Karpas-422 (cell line): ENCODE measurements around the gene DMD. TPM values are rescaled to one million over a fixed set of nuclear protein-coding genes. Genes with fewer than 3 reads are reported as not detected.

ENCODE experiments used
- DNase-seq: peaks from one replicate; pipeline ENCODE4 v3.0.0-alpha.2; 2015
- H2AFZ ChIP-seq: fragments of 200-600 bp; sonication (generic); 2 replicates; pipeline ENCODE4 v1.6.1; 2014; ENCODE audit warnings: antibody characterized with exemption, low read length, mixed read lengths
- H3K27ac ChIP-seq: fragments of 200-600 bp; sonication (generic); 2 replicates; pipeline ENCODE4 v1.5.1; 2014; ENCODE audit warnings: mild to moderate bottlenecking, low read length, moderate library complexity
- H3K27me3 ChIP-seq: fragments of 200-600 bp; sonication (generic); 2 replicates; pipeline ENCODE4 v1.6.1; 2014; ENCODE audit warnings: low read length, mixed read lengths
- H3K36me3 ChIP-seq: fragments of 200-600 bp; sonication (generic); 2 replicates; pipeline ENCODE4 v1.6.1; 2014; ENCODE audit warnings: low read length, mixed read lengths; ENCODE audit not compliant: insufficient read depth
- H3K4me1 ChIP-seq: fragments of 200-600 bp; sonication (generic); 2 replicates; pipeline ENCODE4 v1.6.1; 2014; ENCODE audit warnings: mild to moderate bottlenecking, low read length, mixed read lengths
- H3K4me2 ChIP-seq: fragments of 200-600 bp; sonication (generic); 2 replicates; pipeline ENCODE4 v1.6.1; 2014; ENCODE audit warnings: low read length, low read depth, mild to moderate bottlenecking; ENCODE audit not compliant: poor library complexity, severe bottlenecking
- H3K4me3 ChIP-seq: fragments of 200-600 bp; sonication (generic); 2 replicates; pipeline ENCODE4 v1.5.1; 2014; ENCODE audit warnings: mild to moderate bottlenecking, antibody characterized with exemption, low read length, mixed read lengths
- H3K79me2 ChIP-seq: fragments of 200-600 bp; sonication (generic); 2 replicates; pipeline ENCODE4 v1.6.1; 2014; ENCODE audit warnings: mild to moderate bottlenecking, low read length, mixed read lengths
- H3K9ac ChIP-seq: fragments of 200-600 bp; sonication (generic); 2 replicates; pipeline ENCODE4 v1.6.0; 2014; ENCODE audit warnings: low read length
- H3K9me2 ChIP-seq: fragments of 200-600 bp; sonication (generic), shearing (Covaris generic); replicated peaks from 2 replicates; pipeline ENCODE4 v1.6.0; 2014; ENCODE audit warnings: mild to moderate bottlenecking, low read length, moderate library complexity; ENCODE audit not compliant: insufficient read depth
- H3K9me3 ChIP-seq: fragments of 300-700, 200-600 bp; sonication (generic); 2 replicates; pipeline ENCODE4 v1.6.1; 2014; ENCODE audit warnings: low read length, mixed read lengths
- H4K20me1 ChIP-seq: fragments of 200-600 bp; sonication (generic); 2 replicates; pipeline ENCODE4 v1.6.1; 2014; ENCODE audit warnings: mild to moderate bottlenecking, antibody characterized with exemption, low read length, low read depth; ENCODE audit not compliant: insufficient read depth
- total RNA-seq: library from RNA; depleted of rRNA; stranded (reverse); fragments of >200 nt; shearing (Covaris generic); gene quantifications from 2 replicates; pipeline ENCODE4 v1.2.3, GENCODE V29; 2014; ENCODE audit warnings: low replicate concordance

Gene DMD
- total RNA-seq, 1 experiment from 2014 or later = not detected

- H3K27me3 ChIP-seq = no peaks in the 10 kb centered on the region
These were observed 277.8 kb downstream of the DMD start for GRCh38 chrX:32933548-32933947.

GRCh38 chrX:32929040-32929439 is 282.3 kb downstream of the DMD start:
- no peak overlapping the region for H3K4me2 ChIP-seq
- H4K20me1 ChIP-seq = no peaks in the 10 kb centered on the region
- H3K9me3 ChIP-seq = no peaks in the 10 kb centered on the region
- no peak overlapping the region for H3K4me3 ChIP-seq
- no peak overlapping the region for H3K27ac ChIP-seq
- H3K79me2 ChIP-seq = no peaks in the 10 kb centered on the region
- no peak for DNase-seq
- no peaks in the 10 kb centered on the region for H3K9me2 ChIP-seq
- no peaks in the 10 kb centered on the region for H3K27me3 ChIP-seq
- no peak overlapping the region for H3K9ac ChIP-seq
- no peaks in the 10 kb centered on the region for H3K4me1 ChIP-seq
- no peaks in the 10 kb centered on the region for H3K36me3 ChIP-seq
- H2AFZ ChIP-seq = no peak overlapping the region

More at GRCh38 chrX:32933548-32933947, 277.8 kb downstream of the DMD start:
- no peak overlapping the region for H3K27ac ChIP-seq
- no peak overlapping the region for H3K4me3 ChIP-seq
- H2AFZ ChIP-seq = no peak overlapping the region
- no peaks in the 10 kb centered on the region for H3K79me2 ChIP-seq
- H3K9me3 ChIP-seq = peaks cover 4% of the 10 kb centered on the region; the same call in 1 of the 2 replicates
- no peaks in the 10 kb centered on the region for H3K4me1 ChIP-seq
- no peaks in the 10 kb centered on the region for H3K9me2 ChIP-seq
- H3K36me3 ChIP-seq = no peaks in the 10 kb centered on the region
- H3K9ac ChIP-seq = no peak overlapping the region
- no peaks in the 10 kb centered on the region for H4K20me1 ChIP-seq
- no peak overlapping the region for H3K4me2 ChIP-seq
- DNase-seq = no peak

GRCh38 chrX:32896088-32896487 is 315.3 kb downstream of the DMD start:
- H4K20me1 ChIP-seq = no peaks in the 10 kb centered on the region
- H3K4me3 ChIP-seq = no peak overlapping the region
- H2AFZ ChIP-seq = no peak overlapping the region
- no peak overlapping the region for H3K9ac ChIP-seq
- H3K9me2 ChIP-seq = no peaks in the 10 kb centered on the region
- no peak overlapping the region for H3K27ac ChIP-seq
- H3K27me3 ChIP-seq = no peaks in the 10 kb centered on the region
- DNase-seq = no peak
- H3K4me2 ChIP-seq = no peak overlapping the region
- H3K36me3 ChIP-seq = no peaks in the 10 kb centered on the region
- no peaks in the 10 kb centered on the region for H3K79me2 ChIP-seq
- no peaks in the 10 kb centered on the region for H3K4me1 ChIP-seq
- H3K9me3 ChIP-seq = no peaks in the 10 kb centered on the region

GRCh38 chrX:32894679-32895078 is 316.7 kb downstream of the DMD start:
- no peak overlapping the region for H3K9ac ChIP-seq
- H3K9me2 ChIP-seq = no peaks in the 10 kb centered on the region
- H3K9me3 ChIP-seq = no peaks in the 10 kb centered on the region
- H4K20me1 ChIP-seq = no peaks in the 10 kb centered on the region
- H3K27ac ChIP-seq = no peak overlapping the region
- H3K36me3 ChIP-seq = no peaks in the 10 kb centered on the region
- H3K27me3 ChIP-seq = no peaks in the 10 kb centered on the region
- no peak for DNase-seq
- no peaks in the 10 kb centered on the region for H3K79me2 ChIP-seq
- no peak overlapping the region for H3K4me3 ChIP-seq
- no peak overlapping the region for H3K4me2 ChIP-seq
- no peak overlapping the region for H2AFZ ChIP-seq
- H3K4me1 ChIP-seq = no peaks in the 10 kb centered on the region

GRCh38 chrX:32893751-32894150 is 317.6 kb downstream of the DMD start:
- Histone ChIP-seq H3K79me2 (no peaks in the 10 kb centered on the region), H4K20me1 (no peaks in the 10 kb centered on the region), H3K27me3 (no peaks in the 10 kb centered on the region), H3K36me3 (no peaks in the 10 kb centered on the region), H3K4me3 (no peak overlapping the region), H2AFZ (no peak overlapping the region), H3K27ac (no peak overlapping the region), H3K4me1 (no peaks in the 10 kb centered on the region), H3K9me2 (no peaks in the 10 kb centered on the region), H3K4me2 (no peak overlapping the region), H3K9me3 (no peaks in the 10 kb centered on the region), H3K9ac (no peak overlapping the region)
- no peak for DNase-seq

- no peaks in the 10 kb centered on the region for H3K79me2 ChIP-seq
- H3K27me3 ChIP-seq = no peaks in the 10 kb centered on the region
- no peak overlapping the region for H3K27ac ChIP-seq
- no peaks in the 10 kb centered on the region for H4K20me1 ChIP-seq
- H3K9ac ChIP-seq = no peak overlapping the region
- no peaks in the 10 kb centered on the region for H3K36me3 ChIP-seq
- no peak for DNase-seq
- H3K4me1 ChIP-seq = no peaks in the 10 kb centered on the region
- H3K4me2 ChIP-seq = no peak overlapping the region
- H3K9me2 ChIP-seq = no peaks in the 10 kb centered on the region
- no peak overlapping the region for H2AFZ ChIP-seq
- H3K9me3 ChIP-seq = no peaks in the 10 kb centered on the region
- no peak overlapping the region for H3K4me3 ChIP-seq
These were observed 333.8 kb downstream of the DMD start for GRCh38 chrX:32877592-32877991.

- H3K27me3 ChIP-seq = no peaks in the 10 kb centered on the region
- no peaks in the 10 kb centered on the region for H4K20me1 ChIP-seq
These were observed 336.5 kb downstream of the DMD start for GRCh38 chrX:32874839-32875238.

GRCh38 chrX:32873786-32874185 is 337.6 kb downstream of the DMD start:
- no peak overlapping the region for H3K27ac ChIP-seq
- H3K9me2 ChIP-seq = no peaks in the 10 kb centered on the region
- H3K9me3 ChIP-seq = no peaks in the 10 kb centered on the region
- H2AFZ ChIP-seq = no peak overlapping the region
- DNase-seq = no peak
- no peaks in the 10 kb centered on the region for H4K20me1 ChIP-seq
- H3K4me2 ChIP-seq = no peak overlapping the region
- H3K36me3 ChIP-seq = no peaks in the 10 kb centered on the region
- no peak overlapping the region for H3K4me3 ChIP-seq
- no peaks in the 10 kb centered on the region for H3K79me2 ChIP-seq
- no peak overlapping the region for H3K9ac ChIP-seq
- no peaks in the 10 kb centered on the region for H3K27me3 ChIP-seq
- H3K4me1 ChIP-seq = no peaks in the 10 kb centered on the region

More at GRCh38 chrX:32874839-32875238, 336.5 kb downstream of the DMD start:
- Histone ChIP-seq H3K4me2 (no peak overlapping the region), H3K79me2 (no peaks in the 10 kb centered on the region), H3K36me3 (no peaks in the 10 kb centered on the region), H2AFZ (no peak overlapping the region), H3K4me3 (no peak overlapping the region), H3K9ac (no peak overlapping the region), H3K4me1 (no peaks in the 10 kb centered on the region), H3K9me3 (no peaks in the 10 kb centered on the region), H3K27ac (no peak overlapping the region), H3K9me2 (no peaks in the 10 kb centered on the region)
- no peak for DNase-seq

- no peak for DNase-seq
These were observed 339.7 kb downstream of the DMD start for GRCh38 chrX:32871636-32872035.

More at GRCh38 chrX:32871636-32872035, 339.7 kb downstream of the DMD start:
- H3K9ac ChIP-seq = no peak overlapping the region
- no peaks in the 10 kb centered on the region for H3K36me3 ChIP-seq
- no peaks in the 10 kb centered on the region for H3K9me2 ChIP-seq
- no peaks in the 10 kb centered on the region for H3K4me1 ChIP-seq
- no peaks in the 10 kb centered on the region for H3K27me3 ChIP-seq
- H3K27ac ChIP-seq = no peak overlapping the region
- no peaks in the 10 kb centered on the region for H3K79me2 ChIP-seq
- no peak overlapping the region for H3K4me2 ChIP-seq
- H4K20me1 ChIP-seq = no peaks in the 10 kb centered on the region
- no peak overlapping the region for H2AFZ ChIP-seq
- no peaks in the 10 kb centered on the region; the same call in 1 of the 2 replicates for H3K9me3 ChIP-seq
- H3K4me3 ChIP-seq = no peak overlapping the region
